Ishikawa (cell line): Measurements from ENCODE around the gene PNKP.

ENCODE experiments used
- CEBPB ChIP-seq: IDR thresholded peaks from 2 replicates; pipeline ENCODE4 v1.6.1; 2012
- CREB1 ChIP-seq: IDR thresholded peaks from 2 replicates; pipeline ENCODE4 v1.6.1; 2012; ENCODE audit warnings: low read depth
- EGR1 ChIP-seq: IDR thresholded peaks from 2 replicates; pipeline ENCODE4 v1.6.1; 2012
- EP300 ChIP-seq: IDR thresholded peaks from 2 replicates; pipeline ENCODE4 v1.6.1; 2012; ENCODE audit warnings: borderline replicate concordance
- FOXM1 ChIP-seq: IDR thresholded peaks from 2 replicates; pipeline ENCODE4 v1.6.1; 2012; ENCODE audit warnings: low read depth, borderline replicate concordance
- NFIC ChIP-seq: IDR thresholded peaks from 2 replicates; pipeline ENCODE4 v1.6.1; 2012
- RAD21 ChIP-seq: IDR thresholded peaks from 2 replicates; pipeline ENCODE4 v1.6.1; 2012; ENCODE audit warnings: low read depth
- TAF1 ChIP-seq: IDR thresholded peaks from 2 replicates; pipeline ENCODE4 v1.6.1; 2012; ENCODE audit warnings: low read depth, mild to moderate bottlenecking
- TCF12 ChIP-seq: IDR thresholded peaks from 2 replicates; pipeline ENCODE4 v1.6.1; 2012; ENCODE audit warnings: low read depth
- TEAD4 ChIP-seq: IDR thresholded peaks from 2 replicates; pipeline ENCODE4 v1.6.1; 2012
- YY1 ChIP-seq: IDR thresholded peaks from 2 replicates; pipeline ENCODE4 v1.6.1; 2012; ENCODE audit warnings: low read depth
- ZBTB7A ChIP-seq: IDR thresholded peaks from 2 replicates; pipeline ENCODE4 v1.6.1; 2012; ENCODE audit warnings: low read depth
- TF ChIP-seq, protein P1 (sequence below): IDR thresholded peaks from 2 replicates; pipeline ENCODE4 v1.6.1; 2012; ENCODE audit warnings: low read depth, mild to moderate bottlenecking
- TF ChIP-seq, protein P2 (sequence below): IDR thresholded peaks from 2 replicates; pipeline ENCODE4 v1.6.1; 2012
- TF ChIP-seq, protein P3 (sequence below): IDR thresholded peaks from 2 replicates; pipeline ENCODE4 v1.6.1; 2012

PNKP gene

DNA sequence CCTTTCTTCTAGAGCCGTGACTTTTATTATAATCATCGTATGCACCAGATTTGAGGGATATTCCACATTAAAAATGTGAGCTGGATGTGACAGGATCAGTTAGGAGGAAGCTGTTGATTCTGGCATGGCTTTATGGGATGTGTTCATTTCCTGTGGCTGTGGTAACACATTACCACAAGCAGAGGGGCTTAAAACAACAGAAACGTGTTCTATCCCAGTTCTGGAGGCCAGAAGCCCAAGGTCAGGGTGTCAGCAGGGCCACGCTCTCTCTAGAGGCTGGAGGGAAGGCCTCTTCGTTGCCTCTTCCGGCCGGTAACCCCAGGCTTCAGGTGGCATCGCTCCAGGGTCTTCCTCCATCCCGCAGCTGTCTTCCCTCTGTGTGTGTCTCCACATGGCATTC, 34.8 kb downstream of the PNKP start:
- TF ChIP-seq TAF1 (no peak), CEBPB (no peak), YY1 (no peak), CREB1 (no peak), TEAD4 (no peak), RAD21 (no peak), ZBTB7A (no peak), EGR1 (no peak), EP300 (no peak), NFIC (no peak), TCF12 (no peak), FOXM1 (no peak)
- TF ChIP-seq, protein P1, sequence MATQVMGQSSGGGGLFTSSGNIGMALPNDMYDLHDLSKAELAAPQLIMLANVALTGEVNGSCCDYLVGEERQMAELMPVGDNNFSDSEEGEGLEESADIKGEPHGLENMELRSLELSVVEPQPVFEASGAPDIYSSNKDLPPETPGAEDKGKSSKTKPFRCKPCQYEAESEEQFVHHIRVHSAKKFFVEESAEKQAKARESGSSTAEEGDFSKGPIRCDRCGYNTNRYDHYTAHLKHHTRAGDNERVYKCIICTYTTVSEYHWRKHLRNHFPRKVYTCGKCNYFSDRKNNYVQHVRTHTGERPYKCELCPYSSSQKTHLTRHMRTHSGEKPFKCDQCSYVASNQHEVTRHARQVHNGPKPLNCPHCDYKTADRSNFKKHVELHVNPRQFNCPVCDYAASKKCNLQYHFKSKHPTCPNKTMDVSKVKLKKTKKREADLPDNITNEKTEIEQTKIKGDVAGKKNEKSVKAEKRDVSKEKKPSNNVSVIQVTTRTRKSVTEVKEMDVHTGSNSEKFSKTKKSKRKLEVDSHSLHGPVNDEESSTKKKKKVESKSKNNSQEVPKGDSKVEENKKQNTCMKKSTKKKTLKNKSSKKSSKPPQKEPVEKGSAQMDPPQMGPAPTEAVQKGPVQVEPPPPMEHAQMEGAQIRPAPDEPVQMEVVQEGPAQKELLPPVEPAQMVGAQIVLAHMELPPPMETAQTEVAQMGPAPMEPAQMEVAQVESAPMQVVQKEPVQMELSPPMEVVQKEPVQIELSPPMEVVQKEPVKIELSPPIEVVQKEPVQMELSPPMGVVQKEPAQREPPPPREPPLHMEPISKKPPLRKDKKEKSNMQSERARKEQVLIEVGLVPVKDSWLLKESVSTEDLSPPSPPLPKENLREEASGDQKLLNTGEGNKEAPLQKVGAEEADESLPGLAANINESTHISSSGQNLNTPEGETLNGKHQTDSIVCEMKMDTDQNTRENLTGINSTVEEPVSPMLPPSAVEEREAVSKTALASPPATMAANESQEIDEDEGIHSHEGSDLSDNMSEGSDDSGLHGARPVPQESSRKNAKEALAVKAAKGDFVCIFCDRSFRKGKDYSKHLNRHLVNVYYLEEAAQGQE = no peak
- TF ChIP-seq, protein P2, sequence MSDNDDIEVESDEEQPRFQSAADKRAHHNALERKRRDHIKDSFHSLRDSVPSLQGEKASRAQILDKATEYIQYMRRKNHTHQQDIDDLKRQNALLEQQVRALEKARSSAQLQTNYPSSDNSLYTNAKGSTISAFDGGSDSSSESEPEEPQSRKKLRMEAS = no peak
- TF ChIP-seq, protein P3, sequence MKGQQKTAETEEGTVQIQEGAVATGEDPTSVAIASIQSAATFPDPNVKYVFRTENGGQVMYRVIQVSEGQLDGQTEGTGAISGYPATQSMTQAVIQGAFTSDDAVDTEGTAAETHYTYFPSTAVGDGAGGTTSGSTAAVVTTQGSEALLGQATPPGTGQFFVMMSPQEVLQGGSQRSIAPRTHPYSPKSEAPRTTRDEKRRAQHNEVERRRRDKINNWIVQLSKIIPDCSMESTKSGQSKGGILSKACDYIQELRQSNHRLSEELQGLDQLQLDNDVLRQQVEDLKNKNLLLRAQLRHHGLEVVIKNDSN = no peak

DNA sequence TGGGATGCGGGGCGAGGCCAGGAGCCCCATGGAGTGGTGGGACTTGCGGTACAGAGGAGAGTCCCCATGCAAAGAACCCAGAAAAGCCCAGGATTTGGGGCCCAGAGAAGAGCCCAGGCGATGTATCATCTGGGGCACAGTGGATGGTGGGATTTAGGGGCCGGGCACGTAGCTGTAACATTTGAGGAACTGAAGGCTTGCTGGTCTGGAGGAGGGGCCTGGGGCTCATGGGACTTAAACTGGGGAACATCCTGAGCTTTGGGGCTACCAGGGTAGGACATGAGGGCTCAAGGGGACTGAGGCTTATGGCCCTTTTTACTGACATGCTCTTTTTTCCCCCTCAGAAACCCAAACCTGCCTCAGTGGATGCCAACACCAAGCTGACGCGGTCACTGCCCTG, 35.8 kb downstream of the PNKP start:
- TF ChIP-seq FOXM1 (no peak), TEAD4 (no peak), TCF12 (no peak), RAD21 (no peak), EGR1 (no peak), ZBTB7A (no peak), YY1 (no peak), NFIC (no peak), TAF1 (no peak)
- TF ChIP-seq, protein P3 = no peak
- TF ChIP-seq, protein P2 = no peak
- TF ChIP-seq, protein P1 = no peak

DNA sequence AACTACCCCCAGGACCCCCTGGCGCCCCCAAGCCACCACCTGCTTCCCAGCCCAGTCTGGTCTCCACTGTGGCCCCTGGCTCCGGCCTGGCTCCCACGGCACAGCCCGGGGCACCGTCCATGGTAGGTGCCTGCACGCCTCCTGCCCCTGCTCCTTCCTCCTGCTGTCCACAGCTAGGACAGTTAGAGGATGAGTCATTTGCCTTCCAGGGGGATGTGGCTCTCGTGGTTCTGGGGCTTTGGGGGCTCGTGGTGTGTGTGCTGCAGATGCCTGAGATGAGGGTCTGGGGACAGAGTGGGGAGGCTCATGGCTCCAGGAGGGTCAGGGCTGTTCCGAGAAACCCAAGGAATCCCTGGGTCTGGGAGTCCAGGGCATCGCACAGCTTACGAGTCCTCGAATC, 36.6 kb downstream of the PNKP start:
- TF ChIP-seq TEAD4 (no peak), ZBTB7A (no peak), TAF1 (no peak), FOXM1 (no peak), YY1 (no peak), CEBPB (no peak), TCF12 (no peak), EP300 (no peak), NFIC (no peak), CREB1 (no peak), RAD21 (no peak), EGR1 (no peak)
- TF ChIP-seq, protein P1 = no peak
- TF ChIP-seq, protein P2 = no peak
- TF ChIP-seq, protein P3 = no peak

DNA sequence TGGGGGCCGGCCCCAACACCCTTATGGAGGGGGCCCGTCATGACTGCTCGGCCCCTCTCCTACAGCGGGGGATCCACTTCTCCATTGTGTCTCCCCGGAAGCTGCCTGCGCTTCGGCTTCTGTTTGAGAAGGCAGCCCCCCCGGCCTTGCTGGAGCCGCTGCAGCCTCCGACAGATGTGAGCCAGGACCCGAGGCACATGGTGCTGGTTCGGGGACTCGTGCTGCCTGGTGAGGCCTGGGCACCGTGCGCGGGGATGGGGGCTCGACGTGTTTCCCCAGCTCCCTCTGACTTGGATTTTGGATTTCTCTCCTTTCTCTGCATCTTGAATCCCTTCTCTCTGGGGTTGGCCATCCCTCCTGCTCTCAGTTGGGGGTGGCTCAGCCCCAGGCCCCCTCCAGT, 37.7 kb downstream of the PNKP start:
- TF ChIP-seq EGR1 (no peak), NFIC (no peak), CREB1 (no peak), YY1 (no peak)
- TF ChIP-seq, protein P2 = no peak
- TF ChIP-seq, protein P1 = no peak
